GM12865 (cell line): Measurements from ENCODE around the gene LAMB3.

ENCODE experiments used
- DNase-seq: peaks from one replicate; pipeline ENCODE4 v3.0.0; 2010; ENCODE audit warnings: low read depth
- H3K4me3 ChIP-seq: 2 replicates; pipeline ENCODE4 v1.5.1; 2011; ENCODE audit warnings: mild to moderate bottlenecking, low read depth, low read length, control low read depth
- TF ChIP-seq, protein P1 (sequence below): IDR thresholded peaks from 2 replicates; pipeline ENCODE4 v1.5.1; 2011; ENCODE audit warnings: low read length, control low read depth, low read depth, inconsistent platforms; ENCODE audit not compliant: insufficient read depth; ENCODE audit errors: missing control alignments

LAMB3 gene

DNA sequence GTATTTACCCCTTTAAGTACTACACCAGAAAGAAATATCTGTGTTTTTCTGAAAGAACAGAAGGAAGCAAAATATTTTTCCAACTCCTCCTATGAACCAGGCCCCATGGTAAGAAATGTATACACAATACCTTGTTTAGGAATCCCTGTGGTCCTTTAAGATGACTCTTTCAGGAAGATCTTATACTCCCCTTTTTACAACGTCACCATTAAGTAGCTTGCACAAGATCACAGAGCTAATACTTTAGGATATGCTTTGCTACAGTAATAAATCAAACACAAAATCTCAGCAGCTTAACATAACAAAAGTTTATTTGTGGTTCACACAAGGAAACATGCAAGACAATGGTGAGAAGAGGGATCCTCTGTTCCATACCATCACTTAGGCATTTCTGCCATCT lies 8.8 kb upstream of the LAMB3 start:
- no peak for DNase-seq
- TF ChIP-seq, protein P1, sequence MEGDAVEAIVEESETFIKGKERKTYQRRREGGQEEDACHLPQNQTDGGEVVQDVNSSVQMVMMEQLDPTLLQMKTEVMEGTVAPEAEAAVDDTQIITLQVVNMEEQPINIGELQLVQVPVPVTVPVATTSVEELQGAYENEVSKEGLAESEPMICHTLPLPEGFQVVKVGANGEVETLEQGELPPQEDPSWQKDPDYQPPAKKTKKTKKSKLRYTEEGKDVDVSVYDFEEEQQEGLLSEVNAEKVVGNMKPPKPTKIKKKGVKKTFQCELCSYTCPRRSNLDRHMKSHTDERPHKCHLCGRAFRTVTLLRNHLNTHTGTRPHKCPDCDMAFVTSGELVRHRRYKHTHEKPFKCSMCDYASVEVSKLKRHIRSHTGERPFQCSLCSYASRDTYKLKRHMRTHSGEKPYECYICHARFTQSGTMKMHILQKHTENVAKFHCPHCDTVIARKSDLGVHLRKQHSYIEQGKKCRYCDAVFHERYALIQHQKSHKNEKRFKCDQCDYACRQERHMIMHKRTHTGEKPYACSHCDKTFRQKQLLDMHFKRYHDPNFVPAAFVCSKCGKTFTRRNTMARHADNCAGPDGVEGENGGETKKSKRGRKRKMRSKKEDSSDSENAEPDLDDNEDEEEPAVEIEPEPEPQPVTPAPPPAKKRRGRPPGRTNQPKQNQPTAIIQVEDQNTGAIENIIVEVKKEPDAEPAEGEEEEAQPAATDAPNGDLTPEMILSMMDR: no peak
- H3K4me3 ChIP-seq: no peak overlapping the region

DNA sequence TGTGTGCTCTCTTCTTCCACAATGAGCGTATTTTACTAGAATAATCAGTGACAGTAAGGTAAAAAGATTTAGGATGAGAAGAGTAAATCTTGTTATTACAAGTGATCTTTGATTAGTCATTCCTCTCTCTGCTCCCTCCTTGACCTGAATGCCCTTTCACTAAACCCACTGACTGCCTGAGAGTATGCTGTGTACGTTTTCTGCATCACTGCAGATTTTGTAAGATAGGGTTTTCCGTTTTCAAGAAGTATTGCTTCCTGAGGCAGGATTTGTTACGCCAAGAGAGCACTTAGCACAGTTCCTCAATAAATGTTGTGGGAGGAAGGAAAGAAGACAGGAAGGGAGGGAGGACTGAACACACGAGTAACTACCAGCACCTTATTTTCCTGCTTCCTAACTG lies 7.7 kb upstream of the LAMB3 start:
- TF ChIP-seq, protein P1: no peak
- no peak overlapping the region for H3K4me3 ChIP-seq
- DNase-seq: peak; percentile 57

DNA sequence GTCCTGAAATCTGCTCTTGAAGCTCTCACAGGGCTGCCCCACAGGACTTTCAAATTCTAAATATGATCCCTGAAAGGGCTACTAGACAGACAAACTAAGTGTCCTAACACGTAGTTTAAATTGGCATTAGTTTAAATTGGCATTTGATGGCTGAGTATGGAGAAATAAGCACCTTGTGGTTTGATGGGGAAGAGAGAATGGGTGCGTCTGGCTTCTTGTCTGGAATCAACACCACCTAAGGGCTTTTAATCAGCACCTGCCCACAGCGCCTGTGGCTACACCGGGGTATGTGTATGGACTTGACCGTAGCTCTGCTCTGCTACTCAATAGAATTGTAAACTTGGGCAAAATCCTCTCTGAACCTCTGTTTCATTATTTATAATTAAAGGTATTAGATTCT lies 5.7 kb upstream of the LAMB3 start:
- DNase-seq: no peak
- TF ChIP-seq, protein P1: no peak
- no peak overlapping the region for H3K4me3 ChIP-seq

DNA sequence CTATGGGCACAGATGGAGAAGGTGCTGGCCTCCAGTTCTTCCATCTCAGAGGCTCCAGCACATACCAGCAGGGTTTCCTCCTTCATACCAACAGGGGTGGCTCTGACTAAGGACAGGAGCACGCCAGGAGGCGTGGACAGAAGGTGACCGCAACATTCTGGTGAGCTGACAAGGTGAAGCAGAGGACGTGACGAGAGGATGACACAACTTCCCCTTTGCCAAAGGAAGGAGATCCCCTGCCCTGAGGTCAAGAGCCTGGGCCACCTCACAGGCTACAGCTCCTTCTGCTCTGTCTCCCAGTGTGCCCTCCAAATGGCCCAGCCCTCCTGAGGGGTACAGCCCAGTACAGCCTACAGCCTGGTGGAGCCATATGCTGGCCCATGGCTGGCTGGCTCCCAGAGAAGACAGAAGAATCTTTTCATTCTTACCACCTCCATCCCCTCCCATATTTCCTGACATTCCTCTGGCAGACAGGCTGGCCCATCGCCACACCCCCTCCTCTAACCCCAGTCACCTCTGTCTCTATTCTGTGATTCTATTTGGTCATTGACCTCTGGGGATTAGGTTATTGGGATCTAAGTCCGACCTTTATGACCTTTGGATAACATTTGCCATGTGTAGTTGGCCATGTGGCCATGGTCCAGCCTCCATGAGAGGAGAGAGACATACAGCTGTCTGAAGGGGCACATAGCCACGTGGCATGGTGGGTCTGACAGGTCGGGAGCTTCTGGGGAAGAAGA lies 5.1 kb upstream of the LAMB3 start:
- DNase-seq: peak; percentile 64
- TF ChIP-seq, protein P1: no peak
- H3K4me3 ChIP-seq: no peak overlapping the region

DNA sequence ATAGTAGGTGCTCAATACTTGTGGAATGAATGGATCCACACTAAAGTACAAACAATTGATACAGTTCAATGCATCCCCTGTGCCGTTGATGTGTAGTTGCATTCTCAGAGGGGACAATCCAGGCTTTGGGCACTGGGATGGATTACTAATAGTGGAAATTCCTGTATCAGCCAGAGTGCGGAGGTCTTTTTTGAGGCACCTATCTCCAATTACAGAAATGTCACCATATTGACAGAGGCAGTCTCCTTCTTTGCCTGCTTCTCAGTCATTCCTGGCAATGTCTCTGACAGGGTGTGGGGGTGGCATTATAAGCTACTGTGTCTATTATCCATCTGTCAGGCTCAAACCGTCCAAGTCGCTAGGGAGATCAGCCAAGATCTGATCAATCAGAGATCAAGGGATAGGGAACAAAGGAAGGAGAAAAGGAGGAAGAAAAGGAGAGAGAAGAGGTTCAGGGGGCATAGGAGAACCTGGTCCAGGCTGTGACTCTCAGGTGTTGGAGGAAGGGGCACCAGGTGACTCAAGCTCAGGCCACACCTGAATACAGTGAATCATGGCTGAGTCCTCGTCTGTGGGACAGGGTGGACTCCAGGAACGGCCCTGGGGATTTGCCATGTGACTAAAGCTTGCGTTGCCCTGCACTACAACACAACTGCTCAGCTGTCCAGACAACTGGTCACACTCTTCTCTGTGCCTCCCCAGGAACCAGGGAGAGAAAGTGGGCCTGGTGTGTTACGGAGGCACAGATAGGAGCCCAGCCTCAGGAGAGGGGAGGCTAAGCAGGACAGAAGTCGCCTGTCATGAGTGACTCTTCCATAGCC lies 3.4 kb upstream of the LAMB3 start:
- no peak for DNase-seq
- TF ChIP-seq, protein P1: no peak
- no peak overlapping the region for H3K4me3 ChIP-seq

DNA sequence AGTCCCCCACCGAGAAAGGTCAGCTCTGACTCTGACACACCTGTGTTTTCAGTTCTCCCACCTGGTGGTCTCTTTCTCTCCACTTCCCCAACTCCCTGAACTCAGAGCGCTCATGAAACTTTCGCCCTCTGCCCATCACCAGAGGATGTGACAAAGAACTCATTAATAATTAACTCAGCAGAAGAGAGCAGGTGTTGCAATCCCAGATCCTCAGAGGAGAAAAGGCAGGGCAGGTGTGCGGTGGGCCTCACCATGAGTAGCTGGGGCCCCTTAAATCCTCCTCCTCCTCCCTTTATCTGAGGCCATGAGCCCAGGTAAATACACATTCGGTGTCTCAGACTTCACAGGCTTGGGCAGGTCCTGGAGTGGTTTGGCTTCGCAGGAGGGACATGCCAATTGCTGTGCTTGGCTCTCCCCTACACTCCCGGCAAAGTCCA lies 1.7 kb upstream of the LAMB3 start:
- TF ChIP-seq, protein P1: no peak
- H3K4me3 ChIP-seq: no peak overlapping the region
- no peak for DNase-seq
